ENCODE data around the gene CCNT1.

- no peak for TF ChIP-seq REST (IDR thresholded peaks at IDR 0.05; ENCODE audit: low read depth)
- TF ChIP-seq CTCF (IDR thresholded peaks at IDR 0.05 in 2 of 3, conservative IDR thresholded peaks at IDR 0.05 in 1 of 3; ENCODE audit: borderline replicate concordance in 1 of 3, insufficient read depth in 1 of 3, low read depth in 2 of 3, low read length in 2 of 3): no peak
- TF ChIP-seq POLR2A (IDR thresholded peaks at IDR 0.05; ENCODE audit: borderline replicate concordance, extremely low read depth, insufficient read depth, insufficient read length): no peak
- no peak for TF ChIP-seq MAX (IDR thresholded peaks at IDR 0.05)
- TF ChIP-seq EZH2 (IDR thresholded peaks at IDR 0.05): no peak
- TF ChIP-seq SP1 (IDR thresholded peaks at IDR 0.05; ENCODE audit: low read depth): no peak
- TF ChIP-seq JUND (IDR thresholded peaks at IDR 0.05): no peak
- no peak for TF ChIP-seq TCF7L2 (IDR thresholded peaks at IDR 0.05; ENCODE audit: borderline replicate concordance, extremely low read depth, insufficient read depth, insufficient read length)
- TF ChIP-seq FOSL1 (IDR thresholded peaks at IDR 0.05; ENCODE audit: low read depth): no peak
These were observed 33.0 kb downstream of the CCNT1 start for GRCh38 chr12:48683534-48683933.
